H9 (cell line): Measurements from ENCODE around the gene APCDD1. TPM values are rescaled to one million over a fixed set of nuclear protein-coding genes. Genes with fewer than 3 reads are reported as not detected.
"Not testable (repeated sequence)": the region's sequence is repeated elsewhere in the genome, so short reads cannot be mapped to it uniquely, and the experiment has no call there.

ENCODE experiments used
- DNase-seq: peaks from one replicate; pipeline ENCODE4 v3.0.0-alpha.2; 2017
- H2AFZ ChIP-seq: one replicate; pipeline ENCODE4 v1.6.1; 2013; ENCODE audit warnings: mild to moderate bottlenecking, low read length, control low read depth, moderate library complexity
- H2AK5ac ChIP-seq: 2 replicates; pipeline ENCODE4 v1.6.1; 2013; ENCODE audit warnings: low read length, control low read depth, mixed read lengths; ENCODE audit not compliant: insufficient read length
- H2BK120ac ChIP-seq: one replicate; pipeline ENCODE4 v1.6.1; 2013; ENCODE audit warnings: low read depth, mild to moderate bottlenecking, low read length, control low read depth, inconsistent platforms; ENCODE audit not compliant: poor library complexity, severe bottlenecking
- H2BK12ac ChIP-seq: 2 replicates; pipeline ENCODE4 v1.6.1; 2013; ENCODE audit warnings: low read length, control low read depth, mixed read lengths, low read depth; ENCODE audit not compliant: insufficient read length
- H2BK15ac ChIP-seq: 2 replicates; pipeline ENCODE4 v1.6.1; 2013; ENCODE audit warnings: low read depth, low read length, control low read depth
- H2BK20ac ChIP-seq: one replicate; pipeline ENCODE4 v1.6.1; 2013; ENCODE audit warnings: low read depth, mild to moderate bottlenecking, low read length, control low read depth, inconsistent platforms; ENCODE audit not compliant: poor library complexity, severe bottlenecking
- H2BK5ac ChIP-seq: 2 replicates; pipeline ENCODE4 v1.6.1; 2013; ENCODE audit warnings: low read length, control low read depth, mixed read lengths; ENCODE audit not compliant: insufficient read length
- H3K14ac ChIP-seq: 2 replicates; pipeline ENCODE4 v1.6.1; 2013; ENCODE audit warnings: low read length, control low read depth; ENCODE audit not compliant: insufficient read depth
- H3K18ac ChIP-seq: 2 replicates; pipeline ENCODE4 v1.6.1; 2013; ENCODE audit warnings: low read depth, mild to moderate bottlenecking, mixed read lengths, low read length, control low read depth; ENCODE audit not compliant: insufficient read length
- H3K23ac ChIP-seq: 2 replicates; pipeline ENCODE4 v1.6.1; 2013; ENCODE audit warnings: low read length, control low read depth, mixed read lengths, low read depth; ENCODE audit not compliant: insufficient read length
- H3K23me2 ChIP-seq: 2 replicates; pipeline ENCODE4 v1.6.1; 2013; ENCODE audit warnings: low read depth, mild to moderate bottlenecking, mixed read lengths, low read length, control low read depth; ENCODE audit not compliant: insufficient read length, poor library complexity, severe bottlenecking
- H3K27ac ChIP-seq: 2 replicates; pipeline ENCODE4 v1.5.1; 2013; ENCODE audit warnings: low read length, control low read depth, mixed read lengths, low read depth; ENCODE audit not compliant: insufficient read length
- H3K27me3 ChIP-seq: 2 replicates; pipeline ENCODE4 v1.6.1; 2013; ENCODE audit warnings: low read length, control low read depth, inconsistent platforms; ENCODE audit not compliant: insufficient read depth
- H3K4ac ChIP-seq: 2 replicates; pipeline ENCODE4 v1.6.1; 2013; ENCODE audit warnings: low read depth, mild to moderate bottlenecking, control low read depth, inconsistent platforms, low read length, moderate library complexity
- H3K4me1 ChIP-seq: 2 replicates; pipeline ENCODE4 v1.6.1; 2013; ENCODE audit warnings: low read length, control low read depth, inconsistent platforms; ENCODE audit not compliant: insufficient read depth
- H3K4me2 ChIP-seq: 2 replicates; pipeline ENCODE4 v1.6.1; 2013; ENCODE audit warnings: low read length, control low read depth, mixed read lengths; ENCODE audit not compliant: insufficient read length, insufficient read depth
- H3K56ac ChIP-seq: 2 replicates; pipeline ENCODE4 v1.6.1; 2013; ENCODE audit warnings: low read depth, mild to moderate bottlenecking, mixed read lengths, low read length, control low read depth; ENCODE audit not compliant: insufficient read length
- H3K79me1 ChIP-seq: 2 replicates; pipeline ENCODE4 v1.6.1; 2013; ENCODE audit warnings: low read depth, mild to moderate bottlenecking, moderate library complexity, low read length, control low read depth, inconsistent platforms; ENCODE audit not compliant: insufficient read depth, poor library complexity, severe bottlenecking
- H3K79me2 ChIP-seq: 2 replicates; pipeline ENCODE4 v1.6.1; 2013; ENCODE audit warnings: low read length, control low read depth, inconsistent platforms; ENCODE audit not compliant: insufficient read depth
- H3K9ac ChIP-seq: 2 replicates; pipeline ENCODE4 v1.6.1; 2013; ENCODE audit warnings: low read length, control low read depth, mixed read lengths; ENCODE audit not compliant: insufficient read length; ENCODE audit errors: extremely low read depth
- H3K9me3 ChIP-seq: one replicate; pipeline ENCODE4 v1.6.1; 2013; ENCODE audit warnings: low read depth, low read length, inconsistent platforms; ENCODE audit not compliant: control insufficient read depth
- H3T11ph ChIP-seq: one replicate; pipeline ENCODE4 v1.6.1; 2013; ENCODE audit warnings: mild to moderate bottlenecking, low read length, control low read depth, inconsistent platforms
- H4K20me1 ChIP-seq: one replicate; pipeline ENCODE4 v1.6.1; 2013; ENCODE audit not compliant: control insufficient read depth, insufficient read length, insufficient read depth
- H4K5ac ChIP-seq: 2 replicates; pipeline ENCODE4 v1.6.1; 2013; ENCODE audit warnings: low read depth, mild to moderate bottlenecking, mixed read lengths, low read length, control low read depth; ENCODE audit not compliant: insufficient read length
- H4K8ac ChIP-seq: replicated peaks from 2 replicates; pipeline ENCODE4 v1.6.1; 2013; ENCODE audit warnings: low read length, control low read depth, mixed read lengths, low read depth; ENCODE audit not compliant: insufficient read length
- H4K91ac ChIP-seq: 2 replicates; pipeline ENCODE4 v1.6.1; 2013; ENCODE audit warnings: low read depth, mild to moderate bottlenecking, moderate library complexity, mixed read lengths, low read length, control low read depth; ENCODE audit not compliant: insufficient read length
- H3K27ac Mint-ChIP-seq, 3 experiments: 2 replicates in 2 of 3; 3 replicates in 1 of 3; pipeline ENCODE4 v1.8.0; 2020 to 2021; ENCODE audit warnings: mixed read lengths in 3 of 3, mild to moderate bottlenecking in 1 of 3, moderate library complexity in 1 of 3
- H3K27me3 Mint-ChIP-seq: 2 replicates; pipeline ENCODE4 v1.8.0; 2021; ENCODE audit warnings: low read depth, mild to moderate bottlenecking, moderate library complexity, mixed read lengths
- H3K36me3 Mint-ChIP-seq, 3 experiments: 2 replicates in 2 of 3; 3 replicates in 1 of 3; pipeline ENCODE4 v1.8.0; 2020 to 2021; ENCODE audit warnings: low read depth in 3 of 3, mixed read lengths in 3 of 3; ENCODE audit not compliant: insufficient read depth in 1 of 3
- H3K4me1 Mint-ChIP-seq, 2 experiments: 2 replicates each; pipeline ENCODE4 v1.8.0; 2020; ENCODE audit warnings: mixed read lengths in 2 of 2
- H3K4me3 Mint-ChIP-seq, 2 experiments: 2 replicates in 1 of 2; 3 replicates in 1 of 2; pipeline ENCODE4 v1.8.0; 2020 to 2021; ENCODE audit warnings: mild to moderate bottlenecking in 2 of 2, mixed read lengths in 2 of 2, moderate library complexity in 1 of 2
- H3K9me3 Mint-ChIP-seq, 2 experiments: 2 replicates in 1 of 2; 3 replicates in 1 of 2; pipeline ENCODE4 v1.8.0; 2020; ENCODE audit warnings: mild to moderate bottlenecking in 2 of 2, mixed read lengths in 2 of 2, moderate library complexity in 1 of 2
- WGBS: extraction: QIAGEN DNeasy Blood & Tissue Kit; methylation state at CpG from one replicate; pipeline ENCODE4 v1.1.7; 2013; ENCODE audit warnings: missing lambda C conversion rate, low lambda C conversion rate, mixed read lengths; ENCODE audit not compliant: insufficient read length; ENCODE audit errors: extremely low coverage; 5-methylcytosine and 5-hydroxymethylcytosine counted together
- total RNA-seq: library from RNA; stranded (reverse); gene quantifications from 2 replicates; pipeline ENCODE4 v1.2.1, GENCODE V29; 2021
- TF ChIP-seq, protein P1 (sequence below): fragments of 200-600 bp; sonication (generic); conservative IDR thresholded peaks from 3 replicates; pipeline ENCODE4 v1.8.0; 2021; ENCODE audit warnings: antibody characterized with exemption, mild to moderate bottlenecking

The APCDD1 gene
- total RNA-seq, 1 experiment from 2014 or later = 1.8 TPM

DNA sequence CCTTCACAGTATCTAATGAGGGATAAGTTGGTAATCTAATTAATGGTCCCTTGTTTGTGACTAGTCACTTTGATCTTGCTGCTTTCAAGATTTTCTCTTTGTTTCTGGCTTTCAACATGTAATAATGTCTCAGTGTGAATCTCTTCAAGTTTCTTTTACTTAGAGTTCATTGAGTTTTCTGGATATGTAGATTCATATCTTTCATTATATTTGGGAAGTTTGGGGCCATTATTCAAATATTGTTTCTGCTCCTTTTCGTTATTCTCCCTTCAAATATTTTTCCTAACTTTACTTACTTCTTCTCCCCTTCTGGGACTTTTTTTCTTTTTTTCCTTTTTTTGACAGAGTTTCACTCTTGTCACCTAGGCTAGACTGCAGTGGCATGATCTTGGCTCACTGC, 50.3 kb downstream of the APCDD1 start:
- H3K79me1 ChIP-seq = no peaks in the 10 kb centered on the region
- peaks cover 8 to 32% (median 18%) of the 10 kb centered on the region in 3 experiments for H3K36me3 Mint-ChIP-seq
- TF ChIP-seq, protein P1, sequence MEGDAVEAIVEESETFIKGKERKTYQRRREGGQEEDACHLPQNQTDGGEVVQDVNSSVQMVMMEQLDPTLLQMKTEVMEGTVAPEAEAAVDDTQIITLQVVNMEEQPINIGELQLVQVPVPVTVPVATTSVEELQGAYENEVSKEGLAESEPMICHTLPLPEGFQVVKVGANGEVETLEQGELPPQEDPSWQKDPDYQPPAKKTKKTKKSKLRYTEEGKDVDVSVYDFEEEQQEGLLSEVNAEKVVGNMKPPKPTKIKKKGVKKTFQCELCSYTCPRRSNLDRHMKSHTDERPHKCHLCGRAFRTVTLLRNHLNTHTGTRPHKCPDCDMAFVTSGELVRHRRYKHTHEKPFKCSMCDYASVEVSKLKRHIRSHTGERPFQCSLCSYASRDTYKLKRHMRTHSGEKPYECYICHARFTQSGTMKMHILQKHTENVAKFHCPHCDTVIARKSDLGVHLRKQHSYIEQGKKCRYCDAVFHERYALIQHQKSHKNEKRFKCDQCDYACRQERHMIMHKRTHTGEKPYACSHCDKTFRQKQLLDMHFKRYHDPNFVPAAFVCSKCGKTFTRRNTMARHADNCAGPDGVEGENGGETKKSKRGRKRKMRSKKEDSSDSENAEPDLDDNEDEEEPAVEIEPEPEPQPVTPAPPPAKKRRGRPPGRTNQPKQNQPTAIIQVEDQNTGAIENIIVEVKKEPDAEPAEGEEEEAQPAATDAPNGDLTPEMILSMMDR = no peak
- H2AFZ ChIP-seq = no peak overlapping the region
- no peak overlapping the region for H4K91ac ChIP-seq
- H2AK5ac ChIP-seq = no peak overlapping the region
- H3K27ac ChIP-seq = no peak overlapping the region
- no peak overlapping the region for H3K18ac ChIP-seq
- WGBS = no CpG with 5 or more reads among the region's 1 CpG
- no peak overlapping the region for H2BK5ac ChIP-seq
- H3K27ac Mint-ChIP-seq = no peak overlapping the region
- H3K27me3 ChIP-seq = no peaks in the 10 kb centered on the region
- no peaks in the 10 kb centered on the region for H3K27me3 Mint-ChIP-seq
- H3K4me1 Mint-ChIP-seq = no peaks in the 10 kb centered on the region
- no peaks in the 10 kb centered on the region for H3K23me2 ChIP-seq
- no peak overlapping the region for H4K5ac ChIP-seq
- no peak overlapping the region for H3T11ph ChIP-seq
- no peaks in the 10 kb centered on the region for H4K20me1 ChIP-seq
- no peak overlapping the region for H2BK12ac ChIP-seq
- peaks cover 10% of the 10 kb centered on the region for H3K9me3 ChIP-seq
- no peak overlapping the region for H3K9ac ChIP-seq
- no peak for DNase-seq
- no peak overlapping the region for H3K4ac ChIP-seq
- no peaks in the 10 kb centered on the region for H3K79me2 ChIP-seq
- no peak overlapping the region for H2BK15ac ChIP-seq
- no peak overlapping the region for H2BK20ac ChIP-seq
- H3K4me3 Mint-ChIP-seq = no peak overlapping the region
- no peak overlapping the region for H4K8ac ChIP-seq
- H3K14ac ChIP-seq = no peak overlapping the region
- H3K56ac ChIP-seq = no peak overlapping the region
- no peak overlapping the region for H3K23ac ChIP-seq
- no peak overlapping the region for H3K4me2 ChIP-seq
- H3K4me1 ChIP-seq = no peaks in the 10 kb centered on the region
- no peak overlapping the region for H2BK120ac ChIP-seq
- H3K9me3 Mint-ChIP-seq = peaks cover 35 to 40% of the 10 kb centered on the region in 2 experiments

DNA sequence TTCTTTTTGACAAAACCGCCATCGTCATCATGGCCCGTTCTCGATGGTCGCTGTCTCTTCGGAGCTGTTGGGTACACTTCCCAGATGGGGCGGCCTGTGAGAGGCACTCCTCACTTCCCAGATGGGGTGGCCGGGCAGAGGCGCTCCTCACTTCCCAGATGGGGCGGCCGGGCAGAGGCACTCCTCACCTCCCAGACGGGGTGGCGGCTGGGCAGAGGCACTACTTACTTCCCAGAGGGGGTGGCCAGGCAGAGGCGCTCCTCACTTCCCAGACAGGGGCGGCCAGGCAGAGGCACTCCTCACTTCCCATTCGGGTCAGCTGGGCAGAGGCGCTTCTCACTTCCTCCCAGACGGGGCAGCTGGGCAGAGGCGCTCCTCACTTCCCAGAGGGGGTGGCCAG, 51.5 kb downstream of the APCDD1 start:
- H3K9me3 ChIP-seq = peaks cover 10% of the 10 kb centered on the region
- H3K4me3 Mint-ChIP-seq, H2BK5ac ChIP-seq, H3K23me2 ChIP-seq, H3T11ph ChIP-seq, H3K27me3 ChIP-seq, H2BK12ac ChIP-seq, H4K20me1 ChIP-seq, H3K14ac ChIP-seq, H3K18ac ChIP-seq, H2AFZ ChIP-seq, H3K4me1 Mint-ChIP-seq, H4K91ac ChIP-seq, H3K4me1 ChIP-seq, H3K4ac ChIP-seq, H3K79me2 ChIP-seq, H3K9ac ChIP-seq, H3K56ac ChIP-seq, H3K27ac ChIP-seq, H3K23ac ChIP-seq, H2AK5ac ChIP-seq, H2BK15ac ChIP-seq, H2BK20ac ChIP-seq, H2BK120ac ChIP-seq, H3K27ac Mint-ChIP-seq, H3K79me1 ChIP-seq, H4K5ac ChIP-seq, H3K4me2 ChIP-seq, H4K8ac ChIP-seq, DNase-seq, H3K27me3 Mint-ChIP-seq: not testable (repeated sequence)
- no CpG with 5 or more reads among the region's 19 CpGs for WGBS
- Mint-ChIP-seq H3K36me3 (peaks cover 8 to 32% (median 18%) of the 10 kb centered on the region in 3 experiments), H3K9me3 (peaks cover 35 to 40% of the 10 kb centered on the region in 2 experiments)
